Cardiac muscle cell (in vitro differentiated cells and primary cell): ENCODE measurements around the gene PACS1. TPM values are rescaled to one million over a fixed set of nuclear protein-coding genes. Genes with fewer than 3 reads are reported as not detected.
"Not testable (repeated sequence)": the region's sequence is repeated elsewhere in the genome, so short reads cannot be mapped to it uniquely, and the experiment has no call there.

ENCODE experiments used
- DNase-seq, 2 donors: peaks; one replicate each; pipeline versions ENCODE4 v3.0.0 to v3.0.0-alpha.2; 2010 to 2017; ENCODE audit warnings: low read depth in 1 of 2, low spot score in 1 of 2
- H3K27ac ChIP-seq: fragments of 200-600 bp; sonication (generic); 2 replicates; pipeline ENCODE4 v1.5.1; 2016
- H3K27me3 ChIP-seq: fragments of 200-600 bp; sonication (generic); 2 replicates; pipeline ENCODE4 v1.6.0; 2016; ENCODE audit warnings: control low read depth
- H3K36me3 ChIP-seq: fragments of 200-600 bp; sonication (generic); 2 replicates; pipeline ENCODE4 v1.5.1; 2016; ENCODE audit warnings: control low read depth
- H3K4me1 ChIP-seq: fragments of 200-600 bp; sonication (generic); 2 replicates; pipeline ENCODE4 v1.8.1; 2017; ENCODE audit warnings: low read depth, mild to moderate bottlenecking, mixed run types
- H3K4me3 ChIP-seq: fragments of 200-600 bp; sonication (generic); 2 replicates; pipeline ENCODE4 v1.5.1; 2016; ENCODE audit warnings: mild to moderate bottlenecking
- H3K9me3 ChIP-seq: fragments of 200-600 bp; sonication (generic); 2 replicates; pipeline ENCODE4 v1.5.1; 2017; ENCODE audit warnings: low read depth, mild to moderate bottlenecking, control low read depth
- CTCF ChIP-seq: IDR thresholded peaks from 2 replicates; pipeline ENCODE4 v1.5.1; 2012; ENCODE audit warnings: low read depth, mild to moderate bottlenecking, low read length
- polyA plus RNA-seq: library from polyadenylated mRNA; unstranded; fragments of >200 nt; fragmentation: Nextera tagmentation; extraction: Ambion mirVana; gene quantifications from 2 replicates; pipeline ENCODE4 v1.2.1, GENCODE V29; 2016
- total RNA-seq: library from RNA; depleted of rRNA; stranded (reverse); fragments of >200 nt; gene quantifications from 2 replicates; pipeline ENCODE4 v1.2.3, GENCODE V29; 2016

Gene PACS1
- total and polyA plus RNA-seq, 2 experiments from 2014 or later, result 61.6 to 62.1 TPM

- H3K36me3 ChIP-seq, result peaks cover 33% of the 10 kb centered on the region
- no peaks in the 10 kb centered on the region for H3K9me3 ChIP-seq
- DNase-seq, result no peak
- H3K27ac ChIP-seq, result no peak overlapping the region
- H3K4me1 ChIP-seq, result peaks cover 7% of the 10 kb centered on the region
- H3K27me3 ChIP-seq, result no peaks in the 10 kb centered on the region
- H3K4me3 ChIP-seq, result no peak overlapping the region
- TF ChIP-seq CTCF, result no peak
Measured at GRCh38 chr11:66271816-66272215, 201.7 kb downstream of the PACS1 start.

GRCh38 chr11:66272596-66272995, 202.5 kb downstream of the PACS1 start:
- Histone ChIP-seq H3K36me3 (peaks cover 33% of the 10 kb centered on the region), H3K4me3 (no peak overlapping the region), H3K9me3 (no peaks in the 10 kb centered on the region), H3K27me3 (no peaks in the 10 kb centered on the region), H3K4me1 (peaks cover 7% of the 10 kb centered on the region), H3K27ac (no peak overlapping the region)
- DNase-seq, result no peak
- no peak for TF ChIP-seq CTCF

GRCh38 chr11:66274219-66274618, 204.1 kb downstream of the PACS1 start:
- Histone ChIP-seq H3K9me3 (no peaks in the 10 kb centered on the region), H3K36me3 (peaks cover 33% of the 10 kb centered on the region), H3K27ac (no peak overlapping the region), H3K4me1 (peaks cover 6% of the 10 kb centered on the region), H3K4me3 (no peak overlapping the region), H3K27me3 (peaks cover 9% of the 10 kb centered on the region)
- TF ChIP-seq CTCF, result no peak
- DNase-seq, result no peak

GRCh38 chr11:66275396-66275795, 205.3 kb downstream of the PACS1 start:
- peaks cover 33% of the 10 kb centered on the region for H3K36me3 ChIP-seq
- no peak for TF ChIP-seq CTCF

GRCh38 chr11:66275984-66276612, 206.0 kb downstream of the PACS1 start:
- no peak for DNase-seq
- Histone ChIP-seq H3K27ac (no peak overlapping the region), H3K27me3 (peaks cover 13% of the 10 kb centered on the region), H3K4me1 (no peaks in the 10 kb centered on the region), H3K9me3 (no peaks in the 10 kb centered on the region), H3K36me3 (peaks cover 33% of the 10 kb centered on the region), H3K4me3 (no peak overlapping the region)
- TF ChIP-seq CTCF, result no peak

More at GRCh38 chr11:66275396-66275795, 205.3 kb downstream of the PACS1 start:
- no peak for DNase-seq
- H3K4me3 ChIP-seq, result no peak overlapping the region
- H3K9me3 ChIP-seq, result no peaks in the 10 kb centered on the region
- peaks cover 13% of the 10 kb centered on the region for H3K27me3 ChIP-seq
- H3K4me1 ChIP-seq, result no peaks in the 10 kb centered on the region
- H3K27ac ChIP-seq, result no peak overlapping the region

GRCh38 chr11:66276619-66277018, 206.5 kb downstream of the PACS1 start:
- not testable (repeated sequence) for H3K9me3 ChIP-seq, H3K4me3 ChIP-seq, H3K4me1 ChIP-seq, DNase-seq, H3K27ac ChIP-seq
- Histone ChIP-seq H3K27me3 (peaks cover 13% of the 10 kb centered on the region), H3K36me3 (peaks cover 33% of the 10 kb centered on the region)

- H3K27ac ChIP-seq, H3K4me3 ChIP-seq, H3K4me1 ChIP-seq, DNase-seq, H3K9me3 ChIP-seq: not testable (repeated sequence)
- Histone ChIP-seq H3K36me3 (peaks cover 30% of the 10 kb centered on the region), H3K27me3 (peaks cover 13% of the 10 kb centered on the region)
Measured at GRCh38 chr11:66277064-66277463, 207.0 kb downstream of the PACS1 start.
